Calu3 (cell line): ENCODE data around the gene KRT4. TPM values are rescaled to one million over a fixed set of nuclear protein-coding genes. Genes with fewer than 3 reads are reported as not detected.

Source experiments
- BruUV-seq: library from RNA; stranded (reverse); fragments of 400-500 nt; replicated peaks from 2 replicates; lab custom pipeline; 2021; lab: Mats Ljungman, UMichigan
- CTCF ChIA-PET: fragments of 300-600 bp; sonication (Branson Sonifier 250); formaldehyde crosslinking; loops from one replicate; lab custom pipeline; 2022; ENCODE audit warnings: antibody characterized with exemption; lab: Charles Lee
- DNase-seq: peaks from one replicate; pipeline ENCODE4 v3.0.0; 2022
- H3K27ac Mint-ChIP-seq: one replicate; pipeline ENCODE4 v1.8.0; 2022; ENCODE audit warnings: mixed read lengths; ENCODE audit not compliant: unreplicated experiment
- H3K27me3 Mint-ChIP-seq: one replicate; pipeline ENCODE4 v1.8.0; 2022; ENCODE audit warnings: mixed read lengths; ENCODE audit not compliant: unreplicated experiment
- H3K36me3 Mint-ChIP-seq: one replicate; pipeline ENCODE4 v1.8.0; 2022; ENCODE audit warnings: mild to moderate bottlenecking, moderate library complexity, mixed read lengths; ENCODE audit not compliant: insufficient read depth, unreplicated experiment
- H3K4me1 Mint-ChIP-seq: one replicate; pipeline ENCODE4 v1.8.0; 2022; ENCODE audit warnings: mild to moderate bottlenecking, low read depth, mixed read lengths; ENCODE audit not compliant: unreplicated experiment
- H3K4me3 Mint-ChIP-seq: one replicate; pipeline ENCODE4 v1.8.0; 2022; ENCODE audit warnings: mild to moderate bottlenecking, low read depth, moderate library complexity, mixed read lengths; ENCODE audit not compliant: unreplicated experiment
- H3K9me3 Mint-ChIP-seq: one replicate; pipeline ENCODE4 v1.8.0; 2022; ENCODE audit warnings: low read depth, mixed read lengths; ENCODE audit not compliant: unreplicated experiment
- intact Hi-C: fragments of 100-400 bp; cut with micrococcal nuclease; formaldehyde crosslinking; loops from one replicate; pipeline ENCODE4 v1.10.0; 2022; ENCODE audit not compliant: unreplicated experiment
- total RNA-seq: library from RNA; stranded (reverse); gene quantifications from 2 replicates; pipeline ENCODE4 v1.2.3, GENCODE V29; 2022
- TF ChIP-seq, protein P1 (sequence below): fragments of 200-600 bp; IDR thresholded peaks from one replicate; pipeline ENCODE4 v1.8.0; 2022; ENCODE audit warnings: antibody characterized with exemption; ENCODE audit not compliant: unreplicated experiment

The KRT4 gene
- total RNA-seq, 1 experiment from 2014 or later: not detected

- CTCF ChIA-PET: no interaction called here
- TF ChIP-seq, protein P1, sequence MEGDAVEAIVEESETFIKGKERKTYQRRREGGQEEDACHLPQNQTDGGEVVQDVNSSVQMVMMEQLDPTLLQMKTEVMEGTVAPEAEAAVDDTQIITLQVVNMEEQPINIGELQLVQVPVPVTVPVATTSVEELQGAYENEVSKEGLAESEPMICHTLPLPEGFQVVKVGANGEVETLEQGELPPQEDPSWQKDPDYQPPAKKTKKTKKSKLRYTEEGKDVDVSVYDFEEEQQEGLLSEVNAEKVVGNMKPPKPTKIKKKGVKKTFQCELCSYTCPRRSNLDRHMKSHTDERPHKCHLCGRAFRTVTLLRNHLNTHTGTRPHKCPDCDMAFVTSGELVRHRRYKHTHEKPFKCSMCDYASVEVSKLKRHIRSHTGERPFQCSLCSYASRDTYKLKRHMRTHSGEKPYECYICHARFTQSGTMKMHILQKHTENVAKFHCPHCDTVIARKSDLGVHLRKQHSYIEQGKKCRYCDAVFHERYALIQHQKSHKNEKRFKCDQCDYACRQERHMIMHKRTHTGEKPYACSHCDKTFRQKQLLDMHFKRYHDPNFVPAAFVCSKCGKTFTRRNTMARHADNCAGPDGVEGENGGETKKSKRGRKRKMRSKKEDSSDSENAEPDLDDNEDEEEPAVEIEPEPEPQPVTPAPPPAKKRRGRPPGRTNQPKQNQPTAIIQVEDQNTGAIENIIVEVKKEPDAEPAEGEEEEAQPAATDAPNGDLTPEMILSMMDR: no peak
- peak; percentile 5 for DNase-seq
- intact Hi-C loops: no loop called here
- BruUV-seq: no TSS peak
- Mint-ChIP-seq H3K4me3 (no peak overlapping the region), H3K4me1 (peaks cover 15% of the 10 kb centered on the region), H3K9me3 (no peaks in the 10 kb centered on the region), H3K27ac (no peak overlapping the region), H3K27me3 (peaks cover 30% of the 10 kb centered on the region), H3K36me3 (no peaks in the 10 kb centered on the region)
Observed at GRCh38 chr12:52821826-52822660, 8.1 kb upstream of the KRT4 start.

- no peaks in the 10 kb centered on the region for H3K36me3 Mint-ChIP-seq
- peaks cover 15% of the 10 kb centered on the region for H3K4me1 Mint-ChIP-seq
- intact Hi-C loops: no loop called here
- H3K27me3 Mint-ChIP-seq: peaks cover 33% of the 10 kb centered on the region
- no peak for DNase-seq
- no peaks in the 10 kb centered on the region for H3K9me3 Mint-ChIP-seq
- H3K4me3 Mint-ChIP-seq: no peak overlapping the region
- CTCF ChIA-PET: no interaction called here
- no TSS peak for BruUV-seq
- H3K27ac Mint-ChIP-seq: no peak overlapping the region
- TF ChIP-seq, protein P1: no peak
Observed at GRCh38 chr12:52821071-52821730, 7.3 kb upstream of the KRT4 start.

DNA sequence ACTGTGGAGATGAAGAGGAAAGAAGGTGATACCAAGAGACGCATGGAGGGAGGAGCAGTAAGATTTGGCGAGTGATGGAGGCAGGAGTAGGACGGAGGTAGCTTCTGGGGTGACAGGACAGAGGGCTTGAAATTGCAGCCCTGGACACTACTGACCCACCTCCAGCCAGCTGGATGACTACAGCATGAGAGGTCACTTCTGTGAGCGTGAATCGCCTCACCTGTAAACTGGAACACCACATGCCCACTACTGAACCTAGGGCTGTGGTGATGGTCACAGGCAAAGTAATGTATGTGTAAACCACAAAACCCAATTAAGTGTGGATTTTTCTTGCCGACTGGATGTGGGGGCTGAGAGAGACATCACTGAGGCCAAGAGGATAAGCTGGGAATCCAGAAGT lies 6.6 kb upstream of the KRT4 start:
- peaks cover 33% of the 10 kb centered on the region for H3K27me3 Mint-ChIP-seq
- TF ChIP-seq, protein P1: no peak
- CTCF ChIA-PET: no interaction called here
- H3K36me3 Mint-ChIP-seq: no peaks in the 10 kb centered on the region
- DNase-seq: no peak
- H3K9me3 Mint-ChIP-seq: no peaks in the 10 kb centered on the region
- no peak overlapping the region for H3K27ac Mint-ChIP-seq
- BruUV-seq: no TSS peak
- no peak overlapping the region for H3K4me3 Mint-ChIP-seq
- peaks cover 15% of the 10 kb centered on the region for H3K4me1 Mint-ChIP-seq
- intact Hi-C loops: no loop called here

GRCh38 chr12:52819731-52820510 lies 6.0 kb upstream of the KRT4 start:
- Mint-ChIP-seq H3K36me3 (no peaks in the 10 kb centered on the region), H3K27me3 (peaks cover 33% of the 10 kb centered on the region), H3K27ac (no peak overlapping the region), H3K4me3 (no peak overlapping the region), H3K4me1 (peaks cover 15% of the 10 kb centered on the region), H3K9me3 (no peaks in the 10 kb centered on the region)
- CTCF ChIA-PET: no interaction called here
- intact Hi-C loops: no loop called here
- BruUV-seq: no TSS peak
- TF ChIP-seq, protein P1: no peak
- DNase-seq: no peak
